Myocyte (in vitro differentiated cells): ENCODE results near the gene GPX5. TPM values are rescaled to one million over a fixed set of nuclear protein-coding genes. Genes with fewer than 3 reads are reported as not detected.

Source experiments
- DNase-seq: peaks from one replicate; pipeline ENCODE4 v3.0.0-alpha.2; 2012; ENCODE audit warnings: low read depth
- total RNA-seq: library from RNA; depleted of rRNA; stranded (reverse); fragments of >200 nt; gene quantifications from 2 replicates; pipeline ENCODE4 v1.2.3, GENCODE V29; 2014

GPX5 gene
- total RNA-seq, 1 donor from 2014 or later = not detected

- DNase-seq = no peak
These were observed 28.6 kb downstream of the GPX5 start for GRCh38 chr6:28553986-28554881.

- no peak for DNase-seq
These were observed 29.5 kb downstream of the GPX5 start for GRCh38 chr6:28555136-28555535.

- DNase-seq = no peak
These were observed 32.9 kb downstream of the GPX5 start for GRCh38 chr6:28558629-28559028.

GRCh38 chr6:28563430-28564095, 37.9 kb downstream of the GPX5 start:
- no peak for DNase-seq

- DNase-seq = no peak
These were observed 40.3 kb downstream of the GPX5 start for GRCh38 chr6:28565823-28566526.

GRCh38 chr6:28566527-28567252, 41.0 kb downstream of the GPX5 start:
- no peak for DNase-seq

GRCh38 chr6:28567506-28567905, 41.8 kb downstream of the GPX5 start:
- DNase-seq = no peak

GRCh38 chr6:28568515-28569108, 42.9 kb downstream of the GPX5 start:
- DNase-seq = no peak

- no peak for DNase-seq
These were observed 44.1 kb downstream of the GPX5 start for GRCh38 chr6:28569748-28570147.

- no peak for DNase-seq
These were observed 54.8 kb downstream of the GPX5 start for GRCh38 chr6:28580475-28580874.

GRCh38 chr6:28583463-28583862, 57.8 kb downstream of the GPX5 start:
- DNase-seq = no peak

Other genes starting within 250 kb of the GPX5 start
- 4.6 and 4.8 TPM in 2 replicates for gene PGBD1, start 244.3 kb upstream of the GPX5 start, total RNA-seq
- gene ZSCAN31, start 189.7 kb upstream of the GPX5 start, total RNA-seq = 12.5 and 13.2 TPM in 2 replicates
- 4.4 and 5.5 TPM in 2 replicates for gene ZKSCAN3, start 175.9 kb upstream of the GPX5 start, total RNA-seq
- 4.0 TPM in 2 replicates for gene ZSCAN12, start 126.1 kb upstream of the GPX5 start, total RNA-seq
- gene ZSCAN23, start 82.4 kb upstream of the GPX5 start, total RNA-seq = 2.0 and 2.5 TPM in 2 replicates
- not detected in 2 replicates for gene GPX6, start 10.1 kb upstream of the GPX5 start, total RNA-seq